GM13976 (cell line): ENCODE measurements around the gene YTHDC2.

Source experiments
- DNase-seq: peaks from one replicate; pipeline ENCODE4 v3.0.0; 2012; ENCODE audit warnings: low spot score
- in situ Hi-C: fragments of 300-500 bp; cut with MboI; formaldehyde crosslinking; loops from one replicate; pipeline ENCODE4 v1.12.0; 2022; ENCODE audit warnings: low sequenced_read_pairs, mixed read lengths, inconsistent platforms; ENCODE audit not compliant: unreplicated experiment
- TF ChIP-seq, protein P1 (sequence below): IDR thresholded peaks from 2 replicates; pipeline ENCODE4 v1.5.1; 2012; ENCODE audit warnings: borderline replicate concordance, mild to moderate bottlenecking; ENCODE audit not compliant: insufficient read depth; ENCODE audit errors: extremely low read depth, missing control alignments, control extremely low read depth

YTHDC2 gene

DNA sequence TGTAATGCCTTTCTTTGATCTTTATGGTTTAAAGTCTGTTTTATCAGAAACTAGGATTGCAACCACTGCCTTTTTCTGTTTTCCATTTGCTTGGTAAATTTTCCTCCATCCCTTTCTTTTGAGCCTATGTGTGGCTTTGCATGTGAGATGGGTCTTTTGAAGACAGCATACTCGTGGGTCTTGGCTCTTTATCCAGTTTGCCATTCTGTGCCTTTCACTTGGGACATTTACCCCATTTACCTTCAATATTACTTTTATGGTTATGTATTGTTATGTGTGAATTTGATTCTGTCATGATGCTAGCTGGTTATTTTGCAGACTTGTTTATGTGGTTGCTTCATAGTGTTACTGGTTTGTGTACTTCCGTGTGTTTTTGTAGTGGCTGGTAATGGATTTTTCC is 59.2 kb downstream of the YTHDC2 start:
- TF ChIP-seq, protein P1, sequence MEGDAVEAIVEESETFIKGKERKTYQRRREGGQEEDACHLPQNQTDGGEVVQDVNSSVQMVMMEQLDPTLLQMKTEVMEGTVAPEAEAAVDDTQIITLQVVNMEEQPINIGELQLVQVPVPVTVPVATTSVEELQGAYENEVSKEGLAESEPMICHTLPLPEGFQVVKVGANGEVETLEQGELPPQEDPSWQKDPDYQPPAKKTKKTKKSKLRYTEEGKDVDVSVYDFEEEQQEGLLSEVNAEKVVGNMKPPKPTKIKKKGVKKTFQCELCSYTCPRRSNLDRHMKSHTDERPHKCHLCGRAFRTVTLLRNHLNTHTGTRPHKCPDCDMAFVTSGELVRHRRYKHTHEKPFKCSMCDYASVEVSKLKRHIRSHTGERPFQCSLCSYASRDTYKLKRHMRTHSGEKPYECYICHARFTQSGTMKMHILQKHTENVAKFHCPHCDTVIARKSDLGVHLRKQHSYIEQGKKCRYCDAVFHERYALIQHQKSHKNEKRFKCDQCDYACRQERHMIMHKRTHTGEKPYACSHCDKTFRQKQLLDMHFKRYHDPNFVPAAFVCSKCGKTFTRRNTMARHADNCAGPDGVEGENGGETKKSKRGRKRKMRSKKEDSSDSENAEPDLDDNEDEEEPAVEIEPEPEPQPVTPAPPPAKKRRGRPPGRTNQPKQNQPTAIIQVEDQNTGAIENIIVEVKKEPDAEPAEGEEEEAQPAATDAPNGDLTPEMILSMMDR = no peak
- no peak for DNase-seq
- in situ Hi-C loops = no loop called here

DNA sequence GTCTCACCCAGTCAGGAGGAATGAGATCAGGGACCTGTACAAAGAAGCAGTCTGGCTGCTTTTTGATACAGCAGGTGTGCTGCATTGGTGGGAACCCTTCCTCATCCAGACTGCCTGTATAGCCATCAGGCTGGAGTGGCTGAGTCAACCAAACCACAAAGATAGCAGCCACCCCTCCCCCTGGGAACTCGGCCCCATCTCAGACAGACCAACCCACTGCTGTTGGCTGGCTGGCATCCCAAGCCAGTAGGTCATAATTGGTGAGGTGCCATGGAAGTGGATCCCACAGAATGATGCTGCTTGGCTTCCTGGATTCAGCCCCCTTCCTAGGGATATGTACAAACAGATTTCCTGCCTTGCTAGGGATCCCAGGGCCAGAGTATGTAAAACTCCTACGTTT is 60.9 kb downstream of the YTHDC2 start:
- in situ Hi-C loops = no loop called here
- no peak for DNase-seq
- TF ChIP-seq, protein P1 = no peak

DNA sequence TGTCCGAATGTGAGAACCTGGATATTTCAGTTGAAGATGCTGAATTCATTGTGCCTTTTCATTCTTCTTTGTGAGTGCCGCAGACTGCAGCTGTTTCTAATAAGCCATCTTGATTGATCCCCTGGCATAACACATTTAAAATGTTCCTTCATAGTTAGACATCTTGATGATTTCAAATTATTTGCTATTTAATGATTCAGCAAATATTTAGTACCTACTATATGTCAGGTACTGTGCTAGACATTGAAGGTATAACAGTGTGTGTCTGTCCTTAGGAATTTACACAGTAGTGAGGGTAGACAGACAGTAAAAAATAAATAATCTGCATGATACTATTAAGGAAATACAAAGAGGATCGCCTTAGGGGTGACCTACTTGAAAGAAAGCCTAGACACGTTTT is 61.6 kb downstream of the YTHDC2 start:
- no peak for DNase-seq
- in situ Hi-C loops = no loop called here
- TF ChIP-seq, protein P1 = no peak

DNA sequence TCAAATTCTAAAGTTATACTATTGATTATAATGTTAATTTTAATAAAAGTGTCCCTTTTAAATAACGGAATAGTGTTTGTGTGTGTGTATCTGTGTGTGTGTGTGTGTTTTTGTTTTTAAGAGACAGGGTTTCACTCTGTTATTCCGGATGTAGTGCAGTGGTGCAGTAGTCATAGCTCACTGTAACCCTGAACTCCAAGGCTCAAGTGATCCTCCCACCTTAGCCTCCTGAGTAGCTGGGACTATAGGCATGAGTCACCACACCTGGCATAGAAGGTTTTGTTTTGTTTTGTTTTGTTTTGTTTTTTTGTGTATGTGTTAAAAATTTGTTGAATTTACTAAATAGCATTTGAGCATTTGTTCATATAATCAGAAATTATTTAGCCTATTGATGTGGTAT is 64.6 kb downstream of the YTHDC2 start:
- in situ Hi-C loops = no loop called here
- DNase-seq = no peak
- TF ChIP-seq, protein P1 = no peak

DNA sequence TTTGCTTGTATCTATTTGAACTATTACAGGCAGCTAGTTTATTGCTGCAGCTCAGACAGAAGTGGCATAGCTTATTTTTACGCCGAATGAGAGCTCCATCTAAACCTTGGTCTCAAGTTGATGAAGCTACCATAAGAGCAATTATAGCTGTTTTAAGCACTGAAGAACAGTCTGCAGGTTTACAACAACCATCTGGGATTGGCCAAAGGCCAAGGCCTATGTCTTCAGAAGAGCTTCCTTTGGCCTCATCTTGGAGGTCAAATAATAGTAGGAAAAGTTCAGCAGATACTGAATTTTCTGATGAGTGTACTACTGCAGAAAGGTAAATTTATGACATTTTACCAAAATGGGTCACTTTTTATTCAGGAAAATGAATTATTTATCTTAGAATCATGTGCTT is 67.9 kb downstream of the YTHDC2 start:
- DNase-seq = no peak
- TF ChIP-seq, protein P1 = no peak
- in situ Hi-C loops = no loop called here

DNA sequence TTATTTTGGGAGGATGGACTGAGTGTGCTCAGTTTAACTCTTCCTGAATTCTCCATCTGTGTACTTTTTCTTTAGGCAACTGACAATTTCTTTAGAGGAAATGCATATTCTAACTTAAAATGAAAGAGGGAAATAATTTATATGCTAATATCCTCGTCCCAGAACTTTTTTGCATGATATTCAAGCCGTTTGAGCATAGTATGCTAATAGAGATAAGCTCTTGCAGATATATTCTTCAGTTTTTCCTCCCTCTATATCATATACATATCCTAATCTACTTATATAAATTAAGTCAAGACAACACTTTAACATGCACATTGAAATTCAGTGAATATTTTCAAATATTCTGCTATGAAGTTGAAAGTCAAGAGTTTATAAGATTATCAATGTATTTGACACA is 84.7 kb downstream of the YTHDC2 start:
- TF ChIP-seq, protein P1 = no peak
- no peak for DNase-seq
- in situ Hi-C loops = no loop called here

DNA sequence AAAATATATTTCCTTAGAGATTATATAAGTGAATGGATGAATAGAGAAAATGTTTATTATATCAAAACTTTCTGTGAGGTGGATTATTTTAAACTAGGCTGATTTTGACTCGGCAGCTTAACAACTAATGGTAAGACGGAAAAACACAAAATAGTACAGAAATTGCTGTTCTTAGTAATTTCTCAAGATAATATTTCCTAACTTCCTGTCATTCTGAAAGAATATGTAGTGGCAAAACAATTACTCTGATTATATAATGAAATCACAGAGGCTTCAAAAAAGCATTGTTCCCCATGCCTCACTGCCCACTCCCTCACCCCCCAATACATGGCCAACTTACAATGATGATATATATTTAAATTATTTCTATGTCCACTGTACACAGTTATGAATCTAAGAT is 85.4 kb downstream of the YTHDC2 start:
- in situ Hi-C loops = no loop called here

More for the DNA sequence above, 85.4 kb downstream of the YTHDC2 start:
- DNase-seq = no peak
- TF ChIP-seq, protein P1 = no peak
